GM20431 (cell line): ENCODE data around the gene ETFA.
"Not testable (repeated sequence)": the region's sequence is repeated elsewhere in the genome, so short reads cannot be mapped to it uniquely, and the experiment has no call there.

Experiments used
- in situ Hi-C: fragments of 300-500 bp; cut with MseI, MboI; formaldehyde crosslinking; loops from one replicate; pipeline ENCODE4 v1.15.0; 2020; ENCODE audit warnings: low sequenced_read_pairs; ENCODE audit not compliant: unreplicated experiment

ETFA gene

DNA sequence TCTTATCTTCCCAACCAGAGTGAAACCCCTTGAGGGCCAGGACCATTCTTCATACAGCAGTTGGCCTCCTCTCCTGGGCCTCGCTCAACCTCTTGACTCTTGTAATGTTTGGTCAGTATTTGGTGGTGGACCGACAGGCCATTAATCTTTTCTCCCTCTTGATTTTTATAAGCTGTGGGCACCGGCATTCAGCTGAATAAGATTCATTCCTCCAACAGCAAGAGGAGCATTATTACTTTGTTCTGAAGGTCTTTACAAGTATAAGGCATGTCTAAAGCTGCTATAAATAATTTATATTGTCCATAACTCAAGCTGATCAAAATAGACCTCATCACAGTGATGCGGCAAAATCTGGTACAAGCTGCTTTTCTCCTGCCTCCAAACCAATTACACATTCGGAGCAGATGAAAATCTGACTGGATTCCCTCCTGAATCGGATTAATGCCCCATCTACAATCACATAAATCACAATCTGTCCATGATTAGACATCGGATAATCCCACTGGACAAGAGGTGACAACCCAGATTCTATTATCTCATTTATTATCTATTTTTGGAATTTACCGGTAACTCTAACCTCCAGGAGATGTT, 16.9 kb upstream of the ETFA start:
- in situ Hi-C loops: no loop called here

DNA sequence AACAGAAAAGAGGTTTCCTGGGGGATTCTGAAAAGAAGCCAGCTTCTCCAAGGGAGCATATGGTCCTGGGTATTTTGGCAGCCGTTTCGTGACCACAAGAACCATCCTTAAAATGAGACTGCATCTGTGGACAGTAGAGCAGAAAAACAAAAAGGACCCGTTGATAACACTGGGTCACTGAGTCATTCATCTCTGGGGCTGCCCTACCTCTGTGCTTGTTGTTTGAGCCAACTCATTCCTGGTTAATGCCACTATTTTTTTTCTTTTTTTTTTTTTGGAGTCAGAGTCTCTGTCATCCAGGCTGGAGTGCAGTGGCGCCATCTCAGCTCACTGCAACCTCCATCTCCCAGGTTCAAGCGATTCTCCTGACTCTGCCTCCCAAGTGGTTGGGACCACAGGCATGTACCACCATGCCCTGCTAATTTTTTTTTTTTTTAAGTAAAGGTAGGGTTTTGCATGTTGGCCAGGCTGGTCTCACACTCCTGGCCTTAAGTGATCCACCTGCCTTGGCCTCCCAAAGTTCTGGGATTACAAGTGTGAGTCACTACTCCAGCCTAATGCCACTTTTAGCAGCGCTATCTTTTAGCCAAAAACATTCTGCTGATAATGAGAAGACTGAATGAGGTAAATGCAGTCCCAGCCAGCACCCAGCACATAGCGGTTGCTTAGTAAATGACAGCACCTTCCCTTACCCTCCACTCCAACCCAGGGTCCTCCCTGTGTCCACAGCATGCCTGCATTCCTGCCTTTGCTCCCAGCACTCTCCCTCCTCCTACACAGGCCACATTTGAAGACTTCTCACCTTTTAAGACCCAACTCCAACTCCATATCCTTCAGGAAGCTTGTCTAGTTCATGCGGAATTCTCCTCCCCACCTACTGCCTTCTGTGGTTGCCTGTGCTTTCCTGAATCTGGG, 16.2 kb upstream of the ETFA start:
- in situ Hi-C loops: no loop called here

DNA sequence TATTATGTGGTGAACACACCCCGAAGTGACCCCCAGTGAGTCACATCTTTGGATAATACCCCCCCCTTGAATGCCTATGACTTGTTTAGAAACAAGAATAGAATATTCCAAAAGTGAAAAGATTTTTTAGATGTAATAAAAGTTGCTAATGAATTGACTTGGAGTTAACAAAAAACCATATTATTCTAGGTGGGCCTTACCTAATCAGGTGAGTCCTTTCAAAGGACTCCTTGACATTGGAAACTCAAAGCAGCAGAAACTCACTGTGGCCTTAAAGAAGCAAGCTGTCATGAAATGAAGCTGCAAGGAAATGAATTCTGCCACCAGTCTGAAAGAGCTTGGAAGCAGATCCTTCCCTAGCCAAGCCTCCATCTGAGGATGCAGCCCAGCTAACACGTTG, 14.4 kb upstream of the ETFA start:
- in situ Hi-C loops: no loop called here

DNA sequence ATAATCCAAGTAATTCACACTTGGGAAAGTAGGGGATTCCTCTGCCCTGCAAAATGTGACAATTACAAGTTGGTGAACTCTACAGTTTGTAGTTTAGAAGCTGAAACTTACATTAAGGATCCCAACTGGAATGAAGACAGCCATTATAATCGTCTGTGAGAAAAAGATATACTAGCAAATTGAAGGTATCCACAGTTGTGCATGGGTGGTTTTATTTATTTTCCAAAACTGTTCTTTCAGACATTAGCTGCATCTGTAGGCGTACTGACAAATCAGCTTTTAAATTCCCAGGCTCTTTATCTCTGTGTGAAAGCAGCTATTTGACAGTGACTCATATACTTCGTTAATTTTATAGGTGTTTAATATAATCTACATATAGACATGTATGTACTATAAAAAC, 12.8 kb upstream of the ETFA start:
- in situ Hi-C loops: no loop called here

DNA sequence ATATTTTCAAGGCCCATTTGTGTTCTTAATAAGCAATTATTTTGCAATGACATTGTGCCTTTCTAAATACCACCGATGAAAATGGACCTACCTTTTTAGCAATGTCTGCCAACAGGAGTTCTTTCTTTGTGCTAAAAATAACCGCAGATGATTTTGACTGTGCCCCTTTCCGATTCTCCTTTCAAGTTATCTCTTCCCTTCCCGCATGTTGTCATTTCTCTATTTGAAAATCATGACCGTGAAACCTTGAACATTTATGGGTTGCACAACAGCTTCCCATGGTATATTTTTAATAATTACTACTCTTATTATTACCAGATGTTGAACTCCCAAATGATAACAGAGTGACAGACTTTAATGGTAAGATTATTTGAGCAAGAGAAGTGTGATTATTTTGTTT, 10.3 kb upstream of the ETFA start:
- in situ Hi-C loops: no loop called here

DNA sequence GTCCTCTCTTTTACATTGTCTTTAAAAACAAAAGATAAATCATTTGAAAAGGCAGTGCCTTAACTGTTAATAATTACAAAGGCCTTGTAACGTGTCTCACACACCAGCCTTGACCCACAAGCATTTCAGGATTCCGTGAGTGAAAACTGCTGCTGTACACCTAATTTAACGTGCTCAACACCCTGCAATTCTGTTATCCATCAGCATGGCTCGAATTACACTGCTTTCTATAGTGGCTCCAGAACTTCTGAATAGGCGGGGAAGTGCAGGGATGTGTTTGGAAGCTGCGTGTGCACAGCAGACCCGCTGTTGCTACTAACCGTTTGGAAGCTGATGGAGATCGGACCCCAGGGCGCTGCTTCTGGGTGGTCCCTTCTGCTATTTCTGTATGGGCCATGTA, 9.9 kb upstream of the ETFA start:
- in situ Hi-C loops: no loop called here

DNA sequence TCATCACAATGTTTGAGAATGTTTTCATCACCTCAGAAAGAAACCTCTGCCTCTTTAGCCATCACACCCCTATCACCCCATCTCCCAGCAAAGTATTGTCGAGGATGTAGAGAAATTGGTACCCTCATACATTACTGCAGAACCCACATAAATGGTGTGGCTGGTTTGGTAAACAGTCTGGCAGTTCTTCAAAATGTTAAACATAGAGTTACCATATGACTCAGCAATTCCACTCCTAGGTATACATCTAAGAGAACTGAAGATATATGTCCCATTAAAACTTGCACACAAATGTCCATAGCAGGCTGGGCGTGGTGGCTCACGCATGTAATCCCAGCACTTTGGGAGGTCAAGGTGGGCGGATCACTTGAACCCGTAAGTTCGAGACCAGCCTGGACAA, 8.7 kb upstream of the ETFA start:
- in situ Hi-C loops: no loop called here

DNA sequence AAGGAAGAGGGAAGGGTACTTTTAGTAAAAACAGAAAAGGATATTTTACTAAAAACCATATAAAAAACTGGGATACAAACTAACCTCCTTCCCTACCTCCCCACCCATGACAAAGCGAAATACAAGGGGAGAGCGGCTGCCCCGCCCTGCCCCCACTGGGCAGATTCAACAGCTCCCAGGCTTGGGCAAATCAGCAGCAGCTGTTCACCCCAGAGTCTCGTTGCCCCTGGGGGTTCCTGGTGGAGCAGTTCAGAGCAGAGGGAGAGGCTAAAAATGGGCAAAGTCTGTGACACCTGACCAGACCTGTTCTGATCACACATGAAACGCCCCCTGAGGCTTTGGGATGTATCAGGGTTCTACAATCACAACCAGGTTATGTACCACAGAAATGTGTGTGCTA, 2.5 kb upstream of the ETFA start:
- in situ Hi-C loops: no loop called here

DNA sequence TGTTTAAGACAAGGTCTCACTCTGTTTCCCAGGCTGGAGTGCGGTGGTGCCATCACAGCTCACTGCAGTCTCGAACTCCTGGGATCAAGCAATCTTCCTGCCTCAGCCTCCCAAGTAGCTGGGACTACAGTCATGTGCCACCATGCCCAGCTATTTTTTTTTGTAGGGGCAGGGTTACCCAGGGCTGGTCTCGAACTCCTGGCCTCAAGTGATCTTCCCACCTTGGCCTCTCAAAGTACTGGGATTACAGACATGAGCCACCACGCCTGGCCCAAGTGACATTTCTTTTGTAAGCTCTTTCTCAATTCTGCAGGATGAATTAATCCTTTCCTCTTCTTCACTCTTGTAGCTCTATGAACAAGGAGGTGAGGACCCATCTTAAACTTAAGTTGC, 1.9 kb upstream of the ETFA start:
- in situ Hi-C loops: not testable (repeated sequence)

DNA sequence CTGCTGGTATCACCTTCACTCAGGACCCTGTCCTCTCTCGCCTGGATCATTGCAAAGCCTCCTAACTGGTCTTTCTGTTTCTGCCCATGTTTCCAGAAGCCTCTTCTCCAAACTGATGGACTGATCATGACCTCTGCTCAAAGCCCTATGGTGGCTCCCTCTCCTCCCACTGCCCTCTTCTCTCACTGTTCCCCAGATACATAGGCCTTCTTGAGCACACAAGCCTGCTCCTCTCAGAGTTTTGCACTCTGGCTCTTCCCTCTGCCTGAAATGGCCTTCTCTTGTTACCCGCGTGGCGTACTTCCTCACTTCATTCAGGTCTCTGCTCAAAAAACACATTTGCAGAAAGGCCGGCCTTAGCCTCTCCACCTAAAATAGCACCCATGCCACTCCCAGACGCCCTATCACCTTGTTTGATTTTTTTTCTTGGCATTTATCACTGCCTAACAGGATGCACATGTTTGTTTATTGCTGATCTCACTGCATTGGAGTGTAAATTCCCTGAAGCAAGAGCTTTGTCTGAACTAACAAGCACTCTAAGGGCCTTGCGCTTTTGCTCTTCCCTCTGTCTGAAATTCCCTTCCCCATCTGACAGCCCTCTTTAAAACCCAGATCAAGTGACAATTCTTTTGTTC, 1.4 kb upstream of the ETFA start:
- in situ Hi-C loops: no loop called here

DNA sequence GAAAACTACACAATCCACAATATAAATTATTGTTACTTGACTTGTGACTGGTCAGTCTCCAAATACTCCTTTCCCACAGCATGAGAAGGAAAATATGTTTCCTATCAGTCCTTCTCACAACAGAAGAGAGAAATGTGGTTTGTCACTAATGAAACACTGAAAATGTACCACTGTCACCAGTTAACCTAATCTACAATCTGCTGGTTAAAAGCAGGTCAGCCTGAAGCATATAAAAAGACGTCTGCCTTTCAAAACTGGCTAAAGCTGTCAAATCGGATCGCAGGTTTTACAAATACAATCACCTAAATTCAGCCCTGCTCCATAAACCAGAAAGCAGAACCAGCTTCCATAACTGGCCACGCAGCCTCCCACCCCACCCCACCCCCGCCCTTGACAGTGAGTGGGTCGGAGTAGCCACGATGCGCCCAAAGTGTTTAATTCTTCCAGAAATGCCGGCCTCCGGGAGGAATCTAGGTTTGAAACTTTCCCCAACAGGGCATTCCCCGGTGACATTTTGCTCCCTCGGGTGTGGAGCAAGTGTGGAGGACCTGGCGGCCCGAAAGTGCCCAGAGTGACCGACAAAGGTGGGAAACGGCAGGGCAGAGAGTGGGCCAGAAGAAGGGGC, 682 bp downstream of the ETFA start:
- in situ Hi-C loops: no loop called here

DNA sequence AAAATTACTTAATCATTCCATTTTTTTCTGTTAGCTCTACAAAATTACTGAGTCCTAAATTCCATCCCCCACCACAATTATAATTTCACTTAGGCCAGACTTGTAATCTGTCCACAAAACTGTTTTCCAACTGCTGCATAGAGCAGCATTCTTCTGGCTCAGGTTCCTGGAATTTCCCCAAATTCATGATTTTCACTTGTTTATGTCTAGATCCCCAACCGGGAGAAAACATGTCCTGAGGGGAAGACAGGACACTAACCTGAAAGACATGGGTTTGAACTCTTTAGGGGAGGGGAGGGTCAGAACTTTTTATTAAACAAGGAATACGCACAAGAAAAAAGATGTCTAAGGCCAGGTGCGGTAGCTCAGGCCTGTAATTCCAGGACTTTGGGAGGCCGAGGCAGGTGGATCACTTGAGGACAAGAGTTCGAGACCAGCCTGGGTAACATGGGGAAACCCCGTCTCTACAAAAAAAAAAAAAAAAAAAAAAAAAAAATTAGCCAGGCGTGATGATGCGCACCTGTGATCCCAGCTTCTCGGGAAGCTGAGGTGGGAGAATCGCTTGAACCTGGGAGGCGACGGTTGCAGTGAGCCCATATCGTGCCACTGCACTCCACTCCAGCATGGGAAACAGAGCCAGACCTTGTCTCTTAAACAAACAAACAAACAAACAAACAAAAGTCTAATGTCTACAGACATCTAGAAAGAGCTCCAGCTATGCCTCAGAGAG, 1.5 kb downstream of the ETFA start:
- in situ Hi-C loops: no loop called here

DNA sequence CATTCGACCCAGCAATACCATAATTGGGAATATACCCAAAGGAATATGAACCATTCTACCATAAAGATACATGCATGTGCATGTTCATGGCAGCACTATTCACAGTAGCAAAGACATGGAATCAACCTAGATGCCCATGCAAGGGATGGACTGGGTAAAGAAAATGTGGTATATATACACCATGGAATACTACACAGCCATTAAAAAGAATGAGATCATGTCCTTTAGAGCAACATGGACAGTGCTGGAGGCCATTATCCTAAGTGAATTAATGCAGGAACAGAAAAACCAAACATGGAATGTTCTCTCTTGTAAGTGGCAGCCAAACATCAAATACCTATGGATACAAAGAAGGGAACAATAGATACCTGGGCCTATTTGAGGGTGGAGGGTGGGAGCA, 7.4 kb downstream of the ETFA start:
- in situ Hi-C loops: no loop called here

DNA sequence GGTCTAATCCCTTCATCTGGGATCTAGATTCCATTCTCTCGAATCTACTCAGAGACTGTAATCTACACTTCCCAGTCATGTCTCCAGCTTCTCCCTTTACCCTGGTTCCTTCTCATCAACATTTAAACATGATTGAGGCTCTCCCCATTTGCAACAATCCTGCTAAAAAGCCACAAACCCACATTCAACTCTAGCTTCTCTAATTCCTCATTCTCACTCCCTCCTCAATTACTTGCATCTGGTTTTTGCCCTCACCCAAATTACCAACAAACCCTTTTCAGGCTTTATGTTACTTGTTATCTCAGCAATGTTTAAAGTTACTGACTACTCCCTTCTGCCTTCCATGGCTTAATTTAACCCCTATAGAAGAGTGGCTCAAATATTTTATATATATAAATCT, 11.5 kb downstream of the ETFA start:
- in situ Hi-C loops: no loop called here

DNA sequence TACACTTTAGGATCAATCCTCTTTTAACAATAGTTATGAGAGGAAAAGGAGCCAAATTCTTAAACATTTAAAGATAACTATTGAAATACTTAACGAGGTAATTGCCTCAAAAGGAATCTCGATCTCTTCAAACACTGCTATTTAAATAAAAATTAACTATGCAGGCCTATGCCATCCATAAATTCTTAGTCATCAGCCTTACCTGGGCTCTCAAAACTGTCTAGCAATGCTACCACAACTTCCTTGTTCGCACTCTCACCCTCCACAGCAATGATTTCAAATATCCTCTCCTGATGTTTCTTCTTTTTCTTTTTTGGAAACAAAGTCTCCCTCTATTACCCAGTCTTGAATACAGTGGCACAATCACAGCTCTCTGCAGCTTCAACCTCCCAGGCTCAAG, 12.3 kb downstream of the ETFA start:
- in situ Hi-C loops: no loop called here

DNA sequence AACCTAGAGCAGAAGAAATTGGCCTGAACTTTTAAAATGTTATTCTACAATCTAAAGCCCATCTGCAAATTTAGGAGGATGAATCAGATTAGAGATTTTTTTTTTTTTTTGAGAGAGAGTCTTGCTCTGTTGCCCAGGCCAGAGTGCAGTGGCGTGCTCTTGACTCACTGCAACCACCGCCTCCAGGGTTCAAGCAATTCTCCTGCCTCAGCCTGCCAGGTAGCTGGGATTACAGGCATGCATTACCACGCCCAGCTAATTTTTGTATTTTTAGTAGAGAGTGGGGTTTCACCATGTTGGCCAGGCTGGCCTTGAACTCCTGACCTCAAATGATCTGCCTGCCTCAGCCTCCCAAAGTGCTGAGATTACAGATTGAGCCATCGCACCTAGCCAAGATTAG, 13.3 kb downstream of the ETFA start:
- in situ Hi-C loops: not testable (repeated sequence)

DNA sequence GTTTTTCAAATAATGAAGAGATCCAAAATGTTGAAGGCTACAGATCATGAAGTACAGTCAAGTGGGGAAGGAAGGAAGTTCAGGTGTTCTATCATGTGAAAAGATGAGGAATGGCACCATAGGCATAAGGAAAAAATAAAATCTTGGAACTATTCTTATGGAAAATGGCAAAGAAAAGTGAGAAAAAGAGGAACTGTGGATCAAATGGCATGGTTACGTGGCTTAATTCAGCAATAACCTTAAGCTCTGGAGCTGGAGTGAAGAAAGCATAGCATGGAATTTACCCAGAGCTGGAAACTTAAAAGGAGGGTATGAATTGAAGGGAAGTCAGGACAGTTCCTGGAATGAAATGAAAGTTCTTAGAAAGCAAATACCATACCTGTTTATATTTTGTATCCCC, 14.4 kb downstream of the ETFA start:
- in situ Hi-C loops: no loop called here

DNA sequence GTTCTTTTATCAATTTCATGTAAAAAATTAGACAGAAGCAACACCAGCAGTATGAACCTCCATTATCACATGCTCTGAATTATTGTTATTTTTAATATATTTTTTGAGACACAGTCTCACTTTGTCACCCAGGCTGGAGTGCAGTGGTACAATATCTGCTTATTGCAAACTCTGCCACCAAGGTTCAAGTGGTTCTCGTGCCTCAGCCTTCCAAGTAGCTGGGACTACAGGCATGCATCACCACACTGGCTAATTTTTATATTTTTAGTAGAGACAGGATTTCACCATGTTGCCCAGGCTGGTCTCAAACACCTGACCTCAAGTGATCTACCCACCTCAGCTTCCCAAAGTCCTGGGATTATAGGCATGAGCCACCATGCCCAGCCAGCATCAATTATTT, 16.8 kb downstream of the ETFA start:
- in situ Hi-C loops: not testable (repeated sequence)

DNA sequence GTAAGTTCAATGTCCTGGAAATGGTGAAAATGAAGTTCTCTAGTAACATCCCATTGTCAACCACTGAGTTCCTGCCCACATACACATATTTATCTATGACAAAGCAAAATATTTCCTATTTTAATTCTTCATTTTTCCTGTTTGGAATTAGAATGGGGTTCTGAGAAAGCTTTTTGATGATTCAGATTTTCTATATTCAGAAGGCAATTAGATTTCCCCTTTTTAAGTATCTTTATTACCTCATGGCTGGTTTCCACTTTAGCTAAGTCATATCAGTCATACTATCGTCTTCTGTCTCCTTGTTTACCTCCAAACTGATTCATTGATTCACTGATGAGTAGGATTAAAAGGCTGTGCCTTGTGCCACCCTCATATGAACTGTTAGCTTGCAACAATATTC, 17.9 kb downstream of the ETFA start:
- in situ Hi-C loops: no loop called here

DNA sequence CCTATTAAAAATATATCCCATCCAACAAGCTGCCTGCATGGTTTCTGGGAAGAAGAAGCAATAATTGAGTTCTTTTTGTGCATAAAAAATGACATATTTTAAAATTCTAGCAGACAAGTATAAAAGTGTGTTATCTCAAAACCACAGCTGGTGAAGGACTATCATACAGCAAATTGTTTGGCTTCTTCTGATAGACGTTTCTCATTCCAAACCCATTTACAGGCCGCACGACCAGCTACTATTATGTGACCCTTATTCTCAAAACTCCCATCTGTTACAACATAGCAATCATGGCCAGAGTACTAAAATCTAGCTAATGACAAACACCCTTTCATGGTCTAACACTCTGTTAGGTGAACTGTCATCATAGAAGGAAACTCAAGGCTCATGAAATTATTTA, 21.7 kb downstream of the ETFA start:
- in situ Hi-C loops: no loop called here
